NT2/D1 (cell line): ENCODE results near the gene FNBP1L.
"Not testable (repeated sequence)": the region's sequence is repeated elsewhere in the genome, so short reads cannot be mapped to it uniquely, and the experiment has no call there.

Source experiments
- YY1 ChIP-seq: IDR thresholded peaks from 2 replicates; pipeline ENCODE4 v1.6.1; 2011; ENCODE audit not compliant: insufficient read length, insufficient read depth
- ZNF274 ChIP-seq: IDR thresholded peaks from 2 replicates; pipeline ENCODE4 v1.6.1; 2011; ENCODE audit warnings: mild to moderate bottlenecking, low read depth, low read length

DNA sequence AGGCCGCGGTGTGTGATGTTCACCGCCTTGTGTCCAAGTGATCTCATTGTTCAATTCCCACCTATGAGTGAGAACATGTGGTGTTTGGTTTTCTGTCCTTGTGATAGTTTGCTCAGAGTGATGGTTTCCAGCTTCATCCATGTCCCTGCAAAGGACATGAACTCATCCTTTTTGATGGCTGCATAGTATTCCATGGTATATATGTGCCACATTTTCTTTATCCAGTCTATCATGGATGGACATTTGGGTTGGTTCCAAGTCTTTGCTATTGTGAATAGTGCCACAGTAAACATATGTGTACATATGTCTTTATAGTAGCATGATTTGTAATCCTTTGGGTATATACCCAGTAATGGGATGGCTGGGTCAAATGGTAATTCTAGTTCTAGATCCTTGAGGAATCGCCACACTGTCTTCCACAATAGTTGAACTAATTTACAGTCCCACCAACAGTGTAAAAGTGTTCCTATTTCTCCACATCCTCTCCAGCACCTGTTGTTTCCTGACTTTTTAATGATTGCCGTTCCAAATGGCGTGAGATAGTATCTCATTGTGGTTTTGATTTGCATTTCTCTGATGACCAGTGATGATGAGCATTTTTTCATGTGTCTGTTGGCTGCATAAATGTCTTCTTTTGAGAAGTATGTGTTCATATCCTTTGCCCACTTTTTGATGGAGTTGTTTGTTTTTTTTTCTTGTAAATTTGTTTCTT lies 17.6 kb downstream of the FNBP1L start:
- not testable (repeated sequence) for TF ChIP-seq ZNF274, YY1
